ENCODE data around the gene DYRK1A. TPM values are rescaled to one million over a fixed set of nuclear protein-coding genes. Genes with fewer than 3 reads are reported as not detected.

Gene DYRK1A
- polyA plus RNA-seq, 1 donor from 2014 or later = 94.8 TPM

DNA sequence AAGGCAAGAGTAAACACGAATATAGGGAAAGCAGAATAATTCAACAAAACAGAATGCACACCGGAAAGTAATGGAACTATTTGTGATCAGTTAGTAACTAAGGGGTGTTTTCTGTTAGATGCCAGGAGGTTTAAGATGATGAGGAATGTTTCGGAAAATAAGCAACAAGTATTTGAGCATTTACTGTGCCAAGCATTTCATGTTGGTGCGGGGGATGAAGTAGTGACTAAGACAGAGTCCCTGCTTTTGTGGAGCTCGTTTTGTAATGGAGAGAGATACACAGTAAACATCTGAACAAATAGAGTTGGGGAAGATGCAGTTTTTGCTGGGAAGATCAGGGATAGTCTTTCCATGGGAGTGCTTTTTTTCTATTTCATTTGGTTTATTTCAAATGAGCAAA, 78.7 kb downstream of the DYRK1A start:
- TF ChIP-seq SMC3 (conservative IDR thresholded peaks at IDR 0.05; ENCODE audit: poor library complexity) (no peak), EZH2 (IDR thresholded peaks at IDR 0.05; ENCODE audit: borderline replicate concordance, insufficient read depth, low read length, poor library complexity, severe bottlenecking) (no peak), TAF1 (IDR thresholded peaks at IDR 0.05; ENCODE audit: low read depth) (no peak), RAD21 (conservative IDR thresholded peaks at IDR 0.05) (no peak), EP300 (conservative IDR thresholded peaks at IDR 0.05; ENCODE audit: poor library complexity, severe bottlenecking) (no peak), MXI1 (conservative IDR thresholded peaks at IDR 0.05; ENCODE audit: poor library complexity, severe bottlenecking) (no peak), POLR2AphosphoS5 (IDR thresholded peaks at IDR 0.05) (no peak)
- TF ChIP-seq, protein P1, sequence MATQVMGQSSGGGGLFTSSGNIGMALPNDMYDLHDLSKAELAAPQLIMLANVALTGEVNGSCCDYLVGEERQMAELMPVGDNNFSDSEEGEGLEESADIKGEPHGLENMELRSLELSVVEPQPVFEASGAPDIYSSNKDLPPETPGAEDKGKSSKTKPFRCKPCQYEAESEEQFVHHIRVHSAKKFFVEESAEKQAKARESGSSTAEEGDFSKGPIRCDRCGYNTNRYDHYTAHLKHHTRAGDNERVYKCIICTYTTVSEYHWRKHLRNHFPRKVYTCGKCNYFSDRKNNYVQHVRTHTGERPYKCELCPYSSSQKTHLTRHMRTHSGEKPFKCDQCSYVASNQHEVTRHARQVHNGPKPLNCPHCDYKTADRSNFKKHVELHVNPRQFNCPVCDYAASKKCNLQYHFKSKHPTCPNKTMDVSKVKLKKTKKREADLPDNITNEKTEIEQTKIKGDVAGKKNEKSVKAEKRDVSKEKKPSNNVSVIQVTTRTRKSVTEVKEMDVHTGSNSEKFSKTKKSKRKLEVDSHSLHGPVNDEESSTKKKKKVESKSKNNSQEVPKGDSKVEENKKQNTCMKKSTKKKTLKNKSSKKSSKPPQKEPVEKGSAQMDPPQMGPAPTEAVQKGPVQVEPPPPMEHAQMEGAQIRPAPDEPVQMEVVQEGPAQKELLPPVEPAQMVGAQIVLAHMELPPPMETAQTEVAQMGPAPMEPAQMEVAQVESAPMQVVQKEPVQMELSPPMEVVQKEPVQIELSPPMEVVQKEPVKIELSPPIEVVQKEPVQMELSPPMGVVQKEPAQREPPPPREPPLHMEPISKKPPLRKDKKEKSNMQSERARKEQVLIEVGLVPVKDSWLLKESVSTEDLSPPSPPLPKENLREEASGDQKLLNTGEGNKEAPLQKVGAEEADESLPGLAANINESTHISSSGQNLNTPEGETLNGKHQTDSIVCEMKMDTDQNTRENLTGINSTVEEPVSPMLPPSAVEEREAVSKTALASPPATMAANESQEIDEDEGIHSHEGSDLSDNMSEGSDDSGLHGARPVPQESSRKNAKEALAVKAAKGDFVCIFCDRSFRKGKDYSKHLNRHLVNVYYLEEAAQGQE (IDR thresholded peaks at IDR 0.05; ENCODE audit: borderline replicate concordance) = no peak
- TF ChIP-seq, protein P2, sequence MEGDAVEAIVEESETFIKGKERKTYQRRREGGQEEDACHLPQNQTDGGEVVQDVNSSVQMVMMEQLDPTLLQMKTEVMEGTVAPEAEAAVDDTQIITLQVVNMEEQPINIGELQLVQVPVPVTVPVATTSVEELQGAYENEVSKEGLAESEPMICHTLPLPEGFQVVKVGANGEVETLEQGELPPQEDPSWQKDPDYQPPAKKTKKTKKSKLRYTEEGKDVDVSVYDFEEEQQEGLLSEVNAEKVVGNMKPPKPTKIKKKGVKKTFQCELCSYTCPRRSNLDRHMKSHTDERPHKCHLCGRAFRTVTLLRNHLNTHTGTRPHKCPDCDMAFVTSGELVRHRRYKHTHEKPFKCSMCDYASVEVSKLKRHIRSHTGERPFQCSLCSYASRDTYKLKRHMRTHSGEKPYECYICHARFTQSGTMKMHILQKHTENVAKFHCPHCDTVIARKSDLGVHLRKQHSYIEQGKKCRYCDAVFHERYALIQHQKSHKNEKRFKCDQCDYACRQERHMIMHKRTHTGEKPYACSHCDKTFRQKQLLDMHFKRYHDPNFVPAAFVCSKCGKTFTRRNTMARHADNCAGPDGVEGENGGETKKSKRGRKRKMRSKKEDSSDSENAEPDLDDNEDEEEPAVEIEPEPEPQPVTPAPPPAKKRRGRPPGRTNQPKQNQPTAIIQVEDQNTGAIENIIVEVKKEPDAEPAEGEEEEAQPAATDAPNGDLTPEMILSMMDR (IDR thresholded peaks at IDR 0.05; ENCODE audit: poor library complexity, severe bottlenecking) = no peak
- H3K9me2 ChIP-seq (ENCODE audit: insufficient read depth, low read length) = no peaks in the 10 kb centered on the region
- no peak overlapping the region for H3K9ac ChIP-seq (ENCODE audit: low read length)
- H4K20me1 ChIP-seq (ENCODE audit: insufficient read depth) = no peaks in the 10 kb centered on the region
- no peak overlapping the region for H3K27ac ChIP-seq (ENCODE audit: low read length)
- no peaks in the 10 kb centered on the region for H3F3A ChIP-seq (ENCODE audit: insufficient read depth, low read length, poor library complexity, severe bottlenecking)
- H3K9me3 ChIP-seq (ENCODE audit: low read length) = no peaks in the 10 kb centered on the region
- H3K27me3 ChIP-seq (ENCODE audit: insufficient read depth, low read depth, low read length) = no peaks in the 10 kb centered on the region
- H3K36me3 ChIP-seq (ENCODE audit: insufficient read depth, low read length) = peaks cover 7% of the 10 kb centered on the region
- H2AFZ ChIP-seq (ENCODE audit: low read depth, low read length) = no peak overlapping the region
- H3K4me3 ChIP-seq (ENCODE audit: low read length) = no peak overlapping the region
- no peak overlapping the region for H3K4me2 ChIP-seq (ENCODE audit: low read length)
- peaks cover 76% of the 10 kb centered on the region for H3K79me2 ChIP-seq (replicated peaks; ENCODE audit: insufficient read depth, low read length)

DNA sequence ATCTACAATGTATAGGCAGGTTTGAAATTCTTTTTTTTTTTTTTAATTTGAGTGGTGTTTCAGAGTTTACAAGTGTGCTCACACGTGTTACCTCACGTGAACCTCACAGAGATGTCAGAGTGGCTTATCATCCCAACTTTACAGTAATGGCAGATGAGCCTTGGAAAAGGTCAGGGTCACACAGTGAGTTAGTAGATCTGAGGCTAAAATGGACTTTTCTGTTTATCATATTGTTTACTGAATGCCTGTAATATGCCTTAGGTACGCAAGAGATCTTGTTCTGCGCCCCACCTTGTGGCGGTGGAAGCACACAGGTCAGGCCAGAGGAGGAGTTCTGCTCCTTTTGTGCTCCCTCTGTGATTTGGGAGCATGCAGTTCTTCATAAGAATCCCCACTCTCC, 80.0 kb downstream of the DYRK1A start:
- TF ChIP-seq RAD21 (conservative IDR thresholded peaks at IDR 0.05) (peak; percentile 37), POLR2AphosphoS5 (IDR thresholded peaks at IDR 0.05) (no peak), MXI1 (conservative IDR thresholded peaks at IDR 0.05; ENCODE audit: poor library complexity, severe bottlenecking) (no peak), TAF1 (IDR thresholded peaks at IDR 0.05; ENCODE audit: low read depth) (no peak), EZH2 (IDR thresholded peaks at IDR 0.05; ENCODE audit: borderline replicate concordance, insufficient read depth, low read length, poor library complexity, severe bottlenecking) (no peak), SMC3 (conservative IDR thresholded peaks at IDR 0.05; ENCODE audit: poor library complexity) (peak; percentile 43)
- TF ChIP-seq, protein P1 (IDR thresholded peaks at IDR 0.05; ENCODE audit: borderline replicate concordance) = no peak
- TF ChIP-seq, protein P2 (IDR thresholded peaks at IDR 0.05; ENCODE audit: poor library complexity, severe bottlenecking) = peak; percentile 45
- no peak overlapping the region for H2AFZ ChIP-seq (ENCODE audit: low read depth, low read length)
- peak overlapping the region; percentile 62 for H3K27ac ChIP-seq (ENCODE audit: low read length)
- H3F3A ChIP-seq (ENCODE audit: insufficient read depth, low read length, poor library complexity, severe bottlenecking) = no peaks in the 10 kb centered on the region
- H3K9me3 ChIP-seq (ENCODE audit: low read length) = no peaks in the 10 kb centered on the region
- H4K20me1 ChIP-seq (ENCODE audit: insufficient read depth) = no peaks in the 10 kb centered on the region
- H3K36me3 ChIP-seq (ENCODE audit: insufficient read depth, low read length) = peaks cover 7% of the 10 kb centered on the region
- H3K79me2 ChIP-seq (replicated peaks; ENCODE audit: insufficient read depth, low read length) = peaks cover 73% of the 10 kb centered on the region
- no peak overlapping the region for H3K4me2 ChIP-seq (ENCODE audit: low read length)
- H3K4me3 ChIP-seq (ENCODE audit: low read length) = peak overlapping the region; percentile 41
- H3K27me3 ChIP-seq (ENCODE audit: insufficient read depth, low read depth, low read length) = no peaks in the 10 kb centered on the region
- H3K9ac ChIP-seq (ENCODE audit: low read length) = peak overlapping the region; percentile 29
- no peaks in the 10 kb centered on the region for H3K9me2 ChIP-seq (ENCODE audit: insufficient read depth, low read length)
